Measurements from ENCODE around the gene DRICH1.
"Not testable (repeated sequence)": the region's sequence is repeated elsewhere in the genome, so short reads cannot be mapped to it uniquely, and the experiment has no call there.

DRICH1 gene, protein sequence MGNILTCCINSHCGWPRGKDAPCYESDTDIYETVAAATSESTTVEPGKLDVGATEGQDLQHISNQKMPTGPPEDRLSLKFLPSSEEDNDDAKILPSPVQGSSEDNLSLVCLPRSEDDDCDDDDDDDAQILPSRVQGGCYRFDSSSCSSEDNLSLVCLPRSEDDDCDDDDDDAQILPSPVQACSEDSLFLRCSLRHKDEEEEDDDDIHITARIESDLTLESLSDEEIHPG

DNA sequence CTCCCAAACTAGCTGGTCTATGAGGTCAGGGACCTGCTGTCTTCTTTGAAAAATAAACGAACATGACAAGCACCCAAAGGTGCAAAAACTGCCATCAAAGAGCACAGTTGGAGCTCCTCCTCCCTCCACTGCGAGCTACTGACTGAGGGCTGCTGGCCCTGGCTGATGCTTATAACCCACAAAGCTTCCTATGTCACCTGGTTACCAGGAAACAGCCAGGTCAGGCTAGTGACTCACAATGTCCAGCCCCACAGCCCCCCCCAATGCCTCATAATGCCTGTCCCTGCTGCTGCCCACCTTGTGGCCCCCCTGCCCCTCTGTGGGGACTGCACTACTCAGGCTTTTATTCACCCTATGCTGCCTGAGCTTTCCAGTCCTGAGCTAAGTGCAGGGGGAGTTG, at the start of gene DRICH1:
TSS of gene DRICH1 (minus strand) at position 144 of the 400 bp plus-strand sequence. CDS start 298 bp downstream, outside the sequence.
- no peak for DNase-seq

DNA sequence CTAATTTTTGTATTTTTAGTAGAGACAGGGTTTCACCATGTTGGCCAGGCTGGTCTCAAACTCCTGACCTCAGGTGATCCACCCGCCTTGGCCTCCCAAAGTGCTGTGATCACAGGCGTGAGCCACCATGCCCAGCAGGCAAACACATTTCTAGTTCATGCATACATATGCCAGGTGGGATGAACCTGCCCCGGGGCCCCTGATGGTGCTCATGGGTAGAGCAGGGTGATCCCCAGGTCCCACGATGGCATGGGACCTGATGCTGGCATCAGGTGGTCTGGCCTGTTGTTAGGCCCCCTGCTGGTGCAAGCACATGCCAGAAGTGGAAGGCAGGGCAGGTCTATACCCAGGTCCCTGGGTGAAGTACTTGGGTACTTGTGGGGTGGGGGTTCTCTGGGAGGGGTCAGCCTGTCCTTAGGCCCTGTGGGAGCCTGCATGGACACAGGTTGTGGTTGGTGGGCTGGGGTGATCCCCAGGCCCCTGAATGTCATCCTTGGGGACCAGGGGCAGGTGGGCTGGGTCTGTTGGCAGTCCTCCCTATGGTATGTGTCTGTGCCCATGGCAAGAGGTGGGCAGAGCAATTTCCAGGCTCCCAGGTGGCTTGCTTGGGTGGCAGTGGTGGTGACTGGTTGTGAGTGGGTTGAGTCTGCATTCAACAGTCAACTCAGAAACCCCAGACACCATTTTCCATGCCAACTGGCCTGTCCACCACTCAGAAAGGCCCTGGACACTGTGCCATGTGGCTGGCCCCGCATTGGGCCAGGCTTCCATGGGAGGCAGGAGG, 49.1 kb upstream of the DRICH1 start:
- DNase-seq = no peak

DNA sequence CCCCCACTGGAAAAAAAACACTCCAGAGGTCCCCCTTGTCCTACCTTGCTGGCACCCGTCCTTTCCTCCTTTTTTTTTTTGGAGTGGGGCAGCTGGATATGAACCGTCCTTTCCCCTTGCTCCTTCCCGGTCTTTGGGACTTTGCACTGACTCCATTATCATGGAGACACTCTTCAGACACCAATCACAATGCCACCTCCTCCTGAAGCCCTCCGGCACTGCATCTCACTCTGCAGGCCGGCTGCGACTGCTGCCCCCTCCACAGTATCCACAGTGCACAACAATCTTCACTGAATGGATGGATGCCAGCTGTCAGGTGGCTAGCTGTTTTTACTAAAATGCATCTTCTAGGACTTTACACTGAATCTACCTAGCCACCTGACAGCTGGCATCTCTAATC, 46.0 kb upstream of the DRICH1 start:
- no peak for DNase-seq

DNA sequence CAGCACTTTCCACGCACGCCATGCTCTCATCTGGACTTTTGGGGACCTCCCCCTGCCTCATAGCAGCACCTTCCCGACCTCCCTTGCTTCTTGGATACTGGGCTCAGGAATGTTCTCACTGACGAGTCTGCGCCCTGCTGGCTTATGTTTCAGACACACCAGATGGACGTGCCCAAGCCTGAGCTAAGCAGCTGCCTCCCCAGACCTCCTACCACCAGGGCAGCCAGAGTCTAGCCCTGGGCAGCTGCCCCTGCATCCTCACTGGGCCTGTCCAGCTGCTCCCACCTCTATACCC, 45.5 kb upstream of the DRICH1 start:
- DNase-seq = no peak

DNA sequence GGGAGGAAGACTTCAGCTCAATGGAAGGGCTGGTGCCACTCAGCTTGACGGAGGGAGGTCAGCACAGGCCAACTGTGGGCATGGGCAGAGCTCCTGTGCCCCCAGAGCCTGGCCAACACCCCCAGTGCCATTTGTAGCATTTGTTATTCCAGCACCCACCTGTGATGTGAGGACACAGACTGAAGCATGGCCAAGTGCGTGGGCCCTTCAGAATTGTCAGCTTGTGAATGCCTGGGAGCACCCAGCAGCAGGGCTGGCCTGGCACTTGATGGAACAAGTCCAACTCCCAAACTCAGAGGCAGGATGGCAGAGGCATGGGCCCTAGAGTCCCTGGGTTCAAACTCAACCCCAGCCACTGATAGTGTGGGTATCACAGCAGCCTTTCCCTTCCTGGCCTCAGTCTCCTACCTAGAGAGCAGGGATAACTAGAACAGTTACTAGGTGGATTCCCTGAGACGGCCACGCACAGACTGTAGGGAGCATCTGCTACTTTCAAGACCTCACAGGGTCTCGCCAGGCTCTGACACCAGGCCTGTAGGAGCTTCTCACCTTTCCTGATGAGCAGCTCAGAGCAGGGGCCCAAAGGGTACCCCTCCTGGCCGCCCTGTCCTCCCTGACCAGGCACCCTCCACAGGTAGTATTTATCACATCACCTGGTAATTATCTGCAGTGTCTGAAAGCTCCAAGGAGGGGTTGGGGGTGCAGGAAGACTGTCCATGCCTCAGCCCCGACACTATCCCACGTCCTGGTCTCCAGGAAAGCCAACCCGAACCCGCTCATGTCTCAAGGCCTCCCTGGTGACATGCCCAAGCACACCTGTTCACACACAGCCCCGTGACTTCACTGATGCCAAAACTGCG, 45.0 kb upstream of the DRICH1 start:
- DNase-seq = not testable (repeated sequence)

DNA sequence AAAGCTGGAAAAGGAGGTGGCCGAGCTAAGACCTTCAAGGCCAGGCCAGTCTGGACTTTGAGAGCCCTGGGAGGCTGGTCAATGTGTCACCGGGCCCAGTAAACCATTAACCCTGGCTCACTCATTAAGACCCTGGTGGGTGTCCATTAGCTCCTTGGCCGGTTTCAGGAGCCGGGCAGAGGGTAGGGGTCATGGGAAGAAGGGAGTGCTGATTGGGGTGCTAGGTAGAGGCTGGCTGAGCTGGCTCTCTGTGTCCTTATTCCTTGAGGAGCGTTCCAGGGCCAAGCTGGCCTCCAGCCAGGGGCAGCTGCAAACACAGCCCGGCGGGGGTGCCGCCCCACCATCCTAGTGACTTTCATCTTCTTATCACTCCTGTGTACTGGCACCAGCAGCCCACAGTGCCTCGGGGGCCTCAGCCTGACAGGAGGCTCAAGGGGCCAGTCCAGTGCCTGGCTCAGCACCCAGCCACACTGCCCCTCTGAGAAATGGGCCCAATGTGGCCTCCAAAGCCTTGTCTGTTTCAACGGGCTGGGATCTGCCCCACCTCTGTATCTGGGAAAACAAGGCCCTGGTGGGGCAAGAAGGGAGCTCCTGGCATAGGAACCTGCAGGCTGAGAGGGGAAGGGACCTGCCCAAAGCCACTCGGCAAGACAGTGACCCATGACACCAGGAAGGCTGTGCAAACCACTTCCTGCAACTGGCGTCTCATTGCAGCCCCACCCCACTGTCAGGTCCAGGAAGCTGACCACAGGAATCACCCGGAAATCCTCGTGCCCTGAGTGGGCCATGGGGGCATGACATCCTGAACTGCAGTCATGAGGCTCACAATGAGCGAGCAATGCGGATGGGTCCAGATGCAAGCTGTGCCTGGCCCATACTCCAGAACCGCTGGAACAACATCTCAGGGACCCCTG, 43.6 kb upstream of the DRICH1 start:
- no peak for DNase-seq

DNA sequence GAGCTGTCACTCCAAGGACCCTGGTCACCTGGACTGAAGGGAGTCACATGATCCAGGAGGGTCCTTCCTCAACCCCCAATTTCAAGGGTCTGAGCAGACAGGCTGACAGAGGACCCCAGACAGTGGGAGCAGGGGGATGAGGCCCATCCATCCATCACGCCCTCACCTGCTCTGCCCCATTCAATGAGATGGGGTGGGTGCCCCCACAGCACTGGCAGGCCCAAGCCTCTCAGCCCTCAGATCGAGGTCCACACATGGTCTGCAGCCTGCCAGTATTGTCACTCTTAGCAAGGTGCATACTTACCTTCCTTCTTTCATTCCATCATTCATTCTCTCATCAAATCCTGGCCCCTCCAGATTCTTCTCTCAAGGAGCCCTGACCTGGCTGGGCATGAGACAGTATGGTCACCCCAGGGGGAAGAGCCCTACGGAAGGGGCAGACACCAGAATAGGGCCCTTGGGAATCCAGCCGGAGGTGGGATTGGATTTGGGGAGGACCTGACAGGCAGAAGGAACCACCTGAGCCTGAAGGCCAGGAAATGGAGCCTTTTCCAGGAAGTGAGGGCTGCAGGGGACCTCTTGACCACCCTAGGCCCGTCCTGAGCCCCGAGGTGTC, 42.9 kb upstream of the DRICH1 start:
- DNase-seq = not testable (repeated sequence)

DNA sequence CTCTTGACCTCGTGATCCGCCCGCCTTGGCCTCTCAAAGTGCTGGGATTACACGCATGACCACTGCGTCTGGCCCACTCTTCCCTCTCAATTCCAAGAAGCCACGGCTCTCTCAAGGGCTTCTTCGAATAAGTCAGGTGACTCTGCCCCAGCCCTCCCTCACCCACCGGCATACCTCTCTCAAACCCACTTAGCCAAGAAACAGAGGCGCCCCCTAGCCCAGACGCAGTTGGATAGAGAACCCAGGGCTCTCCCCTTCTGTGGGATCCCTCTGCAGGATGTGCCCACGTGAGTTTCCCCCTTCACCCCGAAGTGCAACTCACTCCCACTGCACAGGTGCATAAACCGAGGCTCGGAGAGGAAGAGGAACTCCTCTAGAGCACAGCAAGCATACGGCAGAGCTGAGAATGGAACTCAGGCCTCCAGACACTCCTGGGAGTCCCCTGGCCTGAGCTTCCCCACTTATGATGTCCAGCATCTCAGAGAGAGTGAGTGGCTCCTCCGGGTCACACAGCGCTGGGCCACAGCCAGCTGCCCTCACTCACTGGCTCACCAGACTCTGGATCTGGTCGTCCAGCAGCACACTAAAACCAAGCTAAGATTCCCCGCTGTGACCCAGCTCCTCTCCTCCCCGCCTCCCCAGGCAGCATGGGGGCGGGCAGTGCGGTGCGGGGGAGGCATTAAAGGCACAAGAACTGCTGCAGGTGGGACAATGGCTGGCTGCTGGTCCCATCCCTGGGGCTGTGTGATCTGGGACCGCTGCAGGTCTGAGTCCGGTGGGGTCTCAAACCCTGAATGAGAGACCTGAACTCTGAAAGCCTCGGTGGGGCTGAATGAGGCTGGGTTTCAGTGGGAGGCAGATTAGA, 41.9 kb upstream of the DRICH1 start:
- no peak for DNase-seq

DNA sequence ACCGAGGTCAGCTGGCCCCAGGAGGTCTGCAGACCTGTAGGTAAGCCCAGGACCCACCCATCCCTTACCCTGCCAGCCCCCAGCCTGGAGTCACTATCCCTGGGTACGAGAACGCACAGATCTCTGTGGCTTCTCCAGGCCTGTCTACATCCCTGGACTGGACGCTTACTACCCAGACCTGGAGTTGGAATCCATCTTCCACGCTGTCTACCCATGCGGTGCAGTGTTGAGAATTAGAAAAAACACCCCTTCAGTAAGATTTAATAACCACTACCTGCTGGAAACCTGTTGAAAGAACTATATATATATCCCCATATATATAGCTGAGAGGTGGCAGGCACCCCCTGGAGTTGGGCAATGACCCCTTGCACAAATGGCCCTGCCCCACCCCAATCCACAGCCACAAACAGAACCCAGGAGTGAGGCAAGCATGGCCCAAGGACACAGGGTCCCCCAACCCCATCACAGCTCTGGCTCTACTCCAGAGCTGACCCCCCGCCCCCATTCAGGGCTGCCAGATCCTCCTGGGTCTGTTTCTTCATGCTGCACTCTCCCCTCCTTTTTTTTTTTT, 41.0 kb upstream of the DRICH1 start:
- DNase-seq = no peak

DNA sequence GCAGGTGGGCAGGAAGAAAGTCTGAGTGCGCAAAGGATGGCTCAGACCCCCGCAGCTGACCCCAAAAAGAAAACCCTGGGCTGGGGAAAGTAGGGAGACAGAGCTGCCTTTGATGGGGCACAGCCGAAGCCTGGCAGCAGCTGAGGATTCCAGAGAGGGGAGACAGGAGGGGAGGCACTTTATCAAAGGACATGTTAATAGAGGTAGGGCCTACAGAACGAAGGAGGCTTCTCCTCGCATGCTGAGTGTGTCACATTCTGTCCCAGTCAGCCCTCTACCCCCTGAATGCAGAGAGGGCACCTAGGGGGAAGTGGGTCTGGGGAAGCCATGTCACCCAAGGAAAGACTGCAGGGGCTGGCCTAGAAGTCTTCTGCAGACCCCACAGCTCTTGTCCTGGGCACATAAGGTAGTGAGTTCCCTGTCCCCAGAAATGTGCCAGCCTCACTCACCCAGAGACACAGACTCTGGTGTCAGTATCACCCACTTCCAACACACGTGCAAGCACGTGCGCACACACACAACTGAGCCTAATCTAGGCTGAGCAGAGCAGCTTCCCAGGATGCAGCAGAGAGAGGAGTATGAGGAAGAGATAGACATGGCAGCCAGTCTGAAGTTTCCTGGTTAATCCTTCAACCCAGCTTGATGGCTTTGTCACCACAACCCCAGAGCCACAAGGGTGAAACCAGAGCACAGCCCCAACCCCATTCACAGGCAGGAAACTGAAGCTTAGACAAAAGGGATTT, 40.4 kb upstream of the DRICH1 start:
- not testable (repeated sequence) for DNase-seq

DNA sequence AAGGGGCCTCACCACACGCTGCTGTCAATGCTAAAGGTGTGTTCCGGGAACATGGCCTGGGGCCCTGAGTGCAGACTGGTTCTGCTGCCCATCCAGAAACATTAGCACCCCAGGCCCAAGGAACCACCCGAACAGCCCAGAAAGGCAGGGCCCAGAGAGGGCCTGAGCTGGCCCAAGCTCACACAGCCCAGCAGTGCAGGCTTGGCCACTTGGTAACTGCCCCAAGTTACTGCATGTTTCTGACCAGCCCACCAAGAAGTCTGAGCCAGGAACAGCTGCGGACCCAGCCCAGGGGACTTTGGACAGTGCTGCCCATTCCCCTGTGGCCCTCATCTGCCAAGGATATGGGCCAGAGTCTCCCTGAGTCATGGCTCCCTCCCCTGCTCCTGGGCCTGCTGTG, 39.3 kb upstream of the DRICH1 start:
- DNase-seq = not testable (repeated sequence)

DNA sequence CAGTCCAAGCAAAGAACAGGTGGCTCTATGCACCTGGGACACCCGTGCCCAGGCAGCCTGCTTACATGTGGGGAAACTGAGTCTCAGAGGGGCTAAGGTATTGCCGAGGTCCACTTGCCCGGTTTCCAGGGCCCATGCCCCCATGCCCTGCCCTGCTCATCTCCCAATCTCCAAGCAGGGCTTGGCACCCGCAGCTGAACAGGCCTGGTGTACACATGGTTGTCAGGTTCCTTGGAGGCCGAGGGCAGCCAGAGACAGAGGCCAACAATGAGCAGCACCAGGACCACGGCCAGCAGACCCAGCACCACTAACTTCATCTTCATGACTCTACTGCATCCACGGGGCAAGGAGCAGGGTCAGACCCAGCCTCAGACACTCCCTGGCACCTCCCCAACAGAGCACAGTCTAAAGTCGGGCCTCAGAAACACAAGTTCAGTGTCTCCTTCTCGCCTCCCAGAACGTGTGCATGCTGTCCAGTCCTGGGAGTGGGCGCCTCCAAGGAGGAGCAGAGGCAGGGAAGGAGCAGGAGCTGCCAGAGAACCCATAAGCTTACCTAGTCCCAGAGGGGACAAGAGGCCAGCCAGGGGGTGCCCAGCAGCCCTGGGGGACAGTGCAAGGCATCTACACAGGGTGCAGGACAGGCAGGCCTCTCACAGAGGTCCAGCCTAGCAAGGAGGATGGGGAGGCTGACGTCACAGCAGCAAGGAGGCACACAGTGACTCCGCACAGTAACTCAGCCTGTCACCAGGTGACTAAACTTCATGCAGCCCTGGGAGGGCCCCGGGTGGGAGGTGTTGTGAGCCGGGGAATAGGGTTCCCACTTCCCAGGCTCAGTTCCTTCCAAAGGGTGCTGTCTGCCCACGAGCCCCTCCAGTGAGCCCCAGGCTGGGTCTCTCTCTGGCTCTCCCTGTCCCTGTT, 38.5 kb upstream of the DRICH1 start:
- no peak for DNase-seq

DNA sequence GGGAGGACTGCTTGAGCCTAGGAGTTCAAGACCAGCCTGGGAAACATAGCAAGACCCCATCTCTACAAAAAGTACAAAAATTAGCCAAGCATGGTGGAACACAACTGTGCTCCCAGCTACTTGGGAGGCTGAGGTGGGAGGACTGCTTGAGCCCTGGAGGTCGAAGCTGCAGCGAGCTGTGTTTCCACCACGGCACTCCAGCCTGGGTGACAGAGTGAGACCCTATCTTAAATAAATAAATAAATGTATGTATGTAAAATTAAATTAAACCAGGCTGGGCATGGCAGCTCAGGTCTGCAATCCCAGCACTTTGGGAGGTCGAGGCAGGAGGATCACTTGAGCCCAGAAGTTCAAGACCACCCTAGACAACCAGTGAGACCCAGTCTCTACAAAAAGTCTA, 28.3 kb upstream of the DRICH1 start:
- DNase-seq = not testable (repeated sequence)

DNA sequence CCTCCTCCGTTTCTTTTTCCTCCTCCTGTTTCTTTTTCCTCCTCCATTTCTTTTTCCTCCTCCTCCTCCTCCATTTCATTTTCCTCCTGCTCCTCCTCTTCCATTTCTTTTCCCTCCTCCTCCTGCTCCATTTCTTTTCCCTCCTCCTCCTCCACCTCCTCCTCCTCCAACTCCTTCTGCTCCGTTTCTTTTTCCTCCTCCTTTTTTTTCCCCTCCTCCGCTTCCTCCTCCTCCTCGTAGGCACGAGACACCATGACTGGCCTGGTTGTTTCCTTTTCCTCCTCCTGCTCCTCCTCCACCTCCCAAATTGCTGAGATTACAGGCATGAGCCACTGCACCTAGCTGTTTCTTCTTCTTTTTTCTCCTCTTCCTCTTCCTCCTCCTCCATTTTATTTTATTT, 25.6 kb upstream of the DRICH1 start:
- DNase-seq = no peak

DNA sequence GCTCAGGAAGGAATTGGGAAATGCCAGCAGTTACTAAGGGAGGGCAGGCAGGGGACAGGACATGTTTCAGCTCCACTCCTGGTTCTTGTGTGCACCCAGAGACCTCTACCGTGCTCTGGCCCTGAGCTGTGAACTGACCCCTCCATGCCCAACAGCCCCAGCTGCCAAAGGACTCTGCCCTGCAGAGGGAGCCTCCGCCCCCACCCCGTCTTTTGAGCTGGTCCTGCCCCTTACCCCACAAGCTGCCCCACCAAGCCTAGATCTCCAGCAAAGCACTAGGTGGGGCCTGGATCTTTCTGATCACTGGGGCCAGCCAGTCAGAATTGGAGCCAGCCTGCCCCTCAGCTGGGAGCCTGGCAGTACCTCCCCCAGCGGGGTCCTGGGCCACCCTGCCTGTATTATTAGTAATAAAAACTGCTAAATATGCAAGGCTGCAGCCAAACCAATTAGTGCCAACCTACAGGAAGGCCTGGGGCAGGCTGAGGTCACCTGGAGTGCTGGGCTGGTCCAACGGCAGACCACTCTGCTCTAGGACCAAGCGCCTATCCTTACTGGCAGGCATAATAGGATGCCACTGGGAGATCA, 23.9 kb upstream of the DRICH1 start:
- no peak for DNase-seq

DNA sequence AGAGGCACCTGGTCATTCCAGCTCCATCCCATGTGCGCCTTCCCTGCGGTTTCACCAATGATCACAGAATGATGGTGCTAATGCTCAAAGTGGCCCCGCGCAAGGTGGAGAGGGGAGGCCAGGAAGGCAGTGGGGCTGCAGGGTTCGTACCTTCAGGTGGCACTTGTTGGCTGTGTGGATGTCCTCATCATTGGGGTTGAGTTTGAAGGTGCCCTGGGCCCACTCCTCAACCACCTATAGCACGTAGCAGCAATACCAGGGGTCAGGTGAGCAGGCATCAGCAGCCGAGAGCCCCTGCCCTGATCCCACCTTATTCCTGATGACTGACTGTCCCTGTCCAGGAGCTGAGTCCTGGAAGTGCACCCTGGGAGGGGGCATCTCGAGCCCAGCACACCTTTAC, 20.6 kb upstream of the DRICH1 start:
- DNase-seq = no peak

DNA sequence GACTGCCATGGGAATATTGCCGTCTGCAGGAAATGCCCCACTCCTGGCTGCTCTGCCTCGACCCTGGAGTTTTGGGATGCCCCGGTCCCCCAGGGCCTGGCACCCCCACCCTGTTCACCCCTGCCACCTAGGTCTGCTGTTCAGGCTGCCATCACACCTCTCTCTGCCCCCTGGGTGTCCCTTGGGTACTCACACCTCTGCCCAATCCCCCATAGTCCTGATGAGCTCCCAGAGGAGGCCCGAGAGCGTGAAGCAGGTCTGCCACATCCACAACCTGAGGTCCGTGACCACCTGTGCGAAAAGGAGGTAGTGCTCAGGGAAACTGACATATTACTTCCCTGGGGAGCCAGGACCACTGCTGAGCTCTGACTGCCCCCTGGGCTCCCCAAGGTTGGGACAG, 20.2 kb upstream of the DRICH1 start:
- no peak for DNase-seq

DNA sequence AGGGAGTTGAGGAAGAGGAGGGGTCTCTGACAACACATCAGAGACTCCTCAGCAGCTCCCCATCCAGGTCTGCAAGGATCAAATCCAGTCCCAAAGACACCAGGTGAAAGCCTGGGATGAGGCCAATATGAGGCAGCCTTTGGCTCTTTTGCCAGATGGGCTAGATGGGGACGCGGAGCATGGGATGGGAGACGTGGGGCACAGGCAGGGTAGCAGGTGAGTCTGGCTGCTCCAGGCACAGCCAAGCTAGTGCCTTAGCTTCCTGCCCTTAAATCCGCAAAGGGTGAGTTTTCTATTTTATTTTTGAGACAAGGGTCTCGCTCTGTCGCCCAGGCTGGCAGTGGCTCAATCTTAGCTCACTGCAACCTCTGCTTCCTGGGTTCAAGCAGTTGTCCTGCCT, 19.6 kb upstream of the DRICH1 start:
- no peak for DNase-seq

DNA sequence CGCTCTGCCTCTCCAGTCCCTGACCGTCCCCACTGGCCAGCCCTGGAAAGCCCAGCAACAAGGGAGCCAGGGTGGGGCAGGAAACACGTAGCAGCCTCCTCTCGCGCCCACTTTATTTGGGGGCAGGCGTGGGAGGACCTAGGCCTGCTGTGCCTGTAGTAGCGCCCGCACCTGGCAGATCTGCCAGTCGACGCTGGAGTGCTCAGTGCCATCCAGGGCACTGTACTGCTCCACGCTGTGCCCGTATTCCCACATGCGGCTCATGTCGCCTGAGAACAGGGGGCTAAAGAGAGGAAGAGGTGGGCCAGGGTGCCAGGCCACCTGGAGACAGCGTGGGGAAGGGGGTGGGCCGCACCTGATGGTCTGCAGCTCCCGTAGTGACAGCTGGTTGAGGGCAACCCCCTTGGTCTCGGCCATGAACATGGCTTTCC, 17.0 kb upstream of the DRICH1 start:
- no peak for DNase-seq

Data from NCI-H1930 (cell line).